ENCODE results near the gene HMCN2.

Gene HMCN2

GRCh38 chr9:130407916-130408663 is 142.5 kb downstream of the HMCN2 start:
- TF ChIP-seq GATA1 (IDR thresholded peaks at IDR 0.05; ENCODE audit: low read depth, low read length) (no peak), POLR2A (IDR thresholded peaks at IDR 0.05; ENCODE audit: low read length) (no peak)
- DNase-seq: no peak

- DNase-seq: no peak
- TF ChIP-seq POLR2A (IDR thresholded peaks at IDR 0.05; ENCODE audit: low read length): no peak
- TF ChIP-seq GATA1 (IDR thresholded peaks at IDR 0.05; ENCODE audit: low read depth, low read length): no peak
These were observed 143.1 kb downstream of the HMCN2 start for GRCh38 chr9:130408669-130409068.

GRCh38 chr9:130409246-130409645 is 143.7 kb downstream of the HMCN2 start:
- TF ChIP-seq POLR2A (IDR thresholded peaks at IDR 0.05; ENCODE audit: low read length) (no peak), GATA1 (IDR thresholded peaks at IDR 0.05; ENCODE audit: low read depth, low read length) (no peak)
- DNase-seq: no peak

DNA sequence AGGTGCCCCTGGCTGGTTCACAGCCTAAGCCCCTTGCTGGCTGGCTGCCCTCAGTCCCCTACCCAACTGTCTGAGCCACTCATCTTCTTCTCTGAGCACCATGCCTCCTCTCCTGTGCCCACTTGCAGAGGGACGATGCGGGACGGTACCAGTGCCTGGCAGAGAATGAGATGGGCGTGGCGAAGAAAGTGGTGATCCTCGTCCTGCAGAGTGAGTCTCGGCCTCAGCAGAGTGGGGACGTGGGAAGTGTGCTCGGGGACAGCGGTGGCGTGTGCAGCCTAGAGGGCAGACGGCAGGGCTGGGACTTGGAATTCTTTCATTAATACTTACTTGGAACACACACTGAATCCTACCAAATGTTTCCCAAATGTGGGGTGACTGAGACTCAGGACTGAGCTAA is 144.9 kb downstream of the HMCN2 start:
- no peak for DNase-seq
- no peak for TF ChIP-seq GATA1 (IDR thresholded peaks at IDR 0.05; ENCODE audit: low read depth, low read length)
- TF ChIP-seq POLR2A (IDR thresholded peaks at IDR 0.05; ENCODE audit: low read length): no peak

DNA sequence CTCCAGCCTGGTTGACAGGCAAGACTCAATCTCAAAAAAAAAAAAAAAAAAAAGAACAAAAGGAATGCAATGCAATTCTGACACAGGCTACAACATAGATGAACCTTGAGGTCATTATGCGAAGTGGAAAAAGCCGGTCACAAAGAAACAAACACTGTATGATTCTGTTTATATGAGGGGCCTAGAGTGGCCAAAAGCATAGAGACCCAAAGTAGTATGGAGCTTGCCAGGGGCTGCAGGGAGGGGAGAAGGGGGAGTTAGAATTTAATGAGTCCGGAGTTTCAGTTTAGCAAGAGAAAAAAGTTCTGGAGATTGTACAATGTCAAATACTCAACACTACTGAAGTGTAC is 146.0 kb downstream of the HMCN2 start:
- TF ChIP-seq POLR2A (IDR thresholded peaks at IDR 0.05; ENCODE audit: low read length): no peak
- no peak for TF ChIP-seq GATA1 (IDR thresholded peaks at IDR 0.05; ENCODE audit: low read depth, low read length)
- DNase-seq: no peak

- no peak for DNase-seq
- no peak for TF ChIP-seq POLR2A (IDR thresholded peaks at IDR 0.05; ENCODE audit: low read length)
- no peak for TF ChIP-seq GATA1 (IDR thresholded peaks at IDR 0.05; ENCODE audit: low read depth, low read length)
These were observed 148.6 kb downstream of the HMCN2 start for GRCh38 chr9:130414081-130414731.

DNA sequence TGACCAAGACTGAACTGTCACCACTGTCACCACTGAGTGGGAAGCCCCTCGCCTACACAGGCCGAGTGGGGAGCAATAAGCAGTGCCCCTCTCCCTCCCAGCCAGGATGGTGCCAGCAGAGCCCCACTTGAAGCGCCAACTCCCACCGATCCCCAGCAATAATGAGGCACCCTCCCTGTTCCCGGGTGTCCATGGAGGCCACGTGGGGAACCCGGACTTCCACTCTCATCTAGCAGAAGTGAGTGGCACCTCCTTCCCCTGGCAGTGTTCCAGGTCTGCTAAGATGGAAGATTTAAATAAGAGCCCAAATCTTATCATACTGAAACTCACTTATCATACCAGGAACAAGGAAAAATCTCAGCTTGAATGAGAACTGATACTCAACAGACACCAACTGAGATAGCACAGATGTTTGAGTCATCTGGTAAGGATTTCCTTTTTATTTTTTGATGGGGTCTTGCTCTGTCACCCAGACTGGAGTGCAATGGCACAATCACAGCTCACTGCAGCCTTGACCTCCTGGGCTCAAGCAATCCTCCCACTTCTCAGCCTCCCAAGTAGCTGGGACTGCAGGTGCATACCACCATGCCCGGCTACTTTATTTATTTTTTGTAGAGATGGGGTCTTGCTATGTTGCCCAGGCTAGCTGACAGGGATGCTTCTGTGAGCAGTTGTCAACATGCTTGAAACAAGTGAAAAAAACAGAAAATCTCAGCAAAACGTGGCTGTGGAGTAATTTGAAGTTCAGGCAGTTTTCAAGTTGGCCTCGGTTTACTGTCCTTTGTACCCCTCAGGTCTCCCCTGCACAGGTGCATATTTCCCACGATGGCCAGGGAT is 149.6 kb downstream of the HMCN2 start:
- no peak for TF ChIP-seq GATA1 (IDR thresholded peaks at IDR 0.05; ENCODE audit: low read depth, low read length)
- no peak for TF ChIP-seq POLR2A (IDR thresholded peaks at IDR 0.05; ENCODE audit: low read length)
- DNase-seq: no peak

DNA sequence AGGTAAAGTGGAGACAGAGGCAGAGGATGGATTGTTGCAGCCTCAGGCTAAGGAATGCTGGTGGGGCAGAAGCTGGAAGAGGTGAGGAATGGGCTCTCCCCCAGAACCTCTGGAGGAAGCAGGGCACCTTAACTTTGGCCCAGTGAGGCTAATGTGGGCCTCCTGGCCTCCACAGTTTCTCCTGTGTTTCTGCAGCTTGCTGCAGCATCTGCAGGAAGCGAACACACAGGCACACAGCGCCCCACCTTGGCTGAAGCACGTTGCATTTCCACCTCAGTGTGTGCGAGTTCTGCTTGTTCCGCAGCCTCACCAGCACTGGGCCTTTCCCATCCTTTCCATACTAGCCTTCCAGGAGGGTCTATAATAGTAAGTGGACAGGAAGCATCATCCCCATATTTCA is 152.0 kb downstream of the HMCN2 start:
- TF ChIP-seq POLR2A (IDR thresholded peaks at IDR 0.05; ENCODE audit: low read length) (no peak), GATA1 (IDR thresholded peaks at IDR 0.05; ENCODE audit: low read depth, low read length) (no peak)
- peak in 1 of 2 experiments; percentile 8 for DNase-seq

- no peak for DNase-seq
- TF ChIP-seq POLR2A (IDR thresholded peaks at IDR 0.05; ENCODE audit: low read length) (no peak), GATA1 (IDR thresholded peaks at IDR 0.05; ENCODE audit: low read depth, low read length) (no peak)
These were observed 153.2 kb downstream of the HMCN2 start for GRCh38 chr9:130418776-130419175.

DNA sequence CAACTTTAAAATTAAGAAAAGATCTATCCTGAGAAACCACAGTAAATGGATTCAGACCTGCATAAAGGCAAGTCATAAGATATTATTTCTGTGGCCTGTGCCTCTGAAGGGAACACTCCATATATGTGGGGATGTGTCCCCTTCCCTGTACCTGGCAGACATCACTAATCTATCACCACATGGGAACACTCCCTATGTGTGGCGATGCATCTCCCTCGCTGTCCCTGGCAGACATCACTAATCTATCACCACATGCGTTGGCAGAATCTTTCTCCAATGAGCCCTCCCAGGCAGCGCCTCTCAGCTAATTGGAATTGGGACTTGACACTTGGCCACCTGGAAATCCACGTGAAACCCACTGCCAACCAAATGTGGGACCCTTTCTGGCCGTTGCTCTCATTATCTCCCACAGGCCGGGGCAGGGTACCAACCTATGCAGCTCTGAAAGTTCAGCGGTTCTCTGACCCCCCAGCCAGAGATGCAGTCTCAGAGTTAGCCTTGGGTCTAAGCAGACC is 154.0 kb downstream of the HMCN2 start:
- no peak for DNase-seq
- TF ChIP-seq POLR2A (IDR thresholded peaks at IDR 0.05; ENCODE audit: low read length) (no peak), GATA1 (IDR thresholded peaks at IDR 0.05; ENCODE audit: low read depth, low read length) (no peak)

DNA sequence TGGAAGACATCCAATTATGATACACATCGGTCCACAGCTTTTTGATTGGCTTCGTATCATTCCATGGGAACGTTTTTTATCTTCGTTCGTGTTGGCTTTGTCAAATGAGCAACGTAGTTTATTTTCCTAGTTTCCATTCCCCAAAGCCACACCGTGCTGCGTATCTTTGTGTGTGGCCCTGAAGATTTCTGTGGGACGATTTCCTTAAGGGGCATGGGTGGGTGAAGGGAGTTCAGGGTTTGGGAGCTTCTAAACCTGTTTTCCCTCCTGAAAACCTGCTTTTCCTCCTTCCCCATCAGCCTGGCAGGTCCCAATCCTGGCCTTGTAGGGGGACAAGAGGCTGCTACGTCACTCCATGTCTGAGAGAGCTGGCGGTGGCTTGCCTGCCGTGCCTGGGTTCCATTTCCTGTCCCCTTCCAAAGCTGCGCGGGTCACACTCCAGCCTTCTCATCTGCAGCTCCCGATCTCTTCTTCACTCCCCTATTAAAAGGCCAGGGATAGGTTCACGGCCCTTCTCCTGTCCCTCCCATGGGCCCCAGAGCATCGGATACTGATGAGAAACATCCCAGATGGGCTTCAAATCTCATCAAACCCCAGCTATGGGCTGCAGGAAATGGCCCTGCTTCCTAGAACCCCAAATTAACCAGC is 155.7 kb downstream of the HMCN2 start:
- DNase-seq: no peak
- TF ChIP-seq POLR2A (IDR thresholded peaks at IDR 0.05; ENCODE audit: low read length): no peak
- no peak for TF ChIP-seq GATA1 (IDR thresholded peaks at IDR 0.05; ENCODE audit: low read depth, low read length)

DNA sequence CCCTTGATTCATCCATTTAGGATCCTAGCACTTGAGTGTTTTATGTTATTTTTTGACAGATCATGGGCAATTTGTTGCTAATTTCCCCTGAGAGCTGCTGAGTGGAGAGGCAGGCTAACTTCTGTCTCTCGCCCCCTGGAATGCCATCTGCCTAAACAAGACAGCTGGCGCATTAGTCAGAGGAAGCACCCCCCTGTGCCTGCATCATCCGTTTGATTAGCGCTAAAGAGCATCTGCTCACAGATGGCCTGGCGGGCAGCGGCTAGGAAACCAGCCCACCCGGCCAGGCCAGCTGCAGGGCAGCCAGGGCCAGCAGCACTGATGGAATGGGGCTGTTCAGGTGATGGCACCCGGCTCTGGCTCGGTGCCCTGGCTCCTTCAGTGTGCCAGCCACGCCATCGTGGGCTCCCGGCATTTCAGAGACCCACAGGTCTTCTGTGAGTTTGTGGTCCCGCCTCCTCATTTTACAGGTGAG is 156.3 kb downstream of the HMCN2 start:
- TF ChIP-seq POLR2A (IDR thresholded peaks at IDR 0.05; ENCODE audit: low read length) (no peak), GATA1 (IDR thresholded peaks at IDR 0.05; ENCODE audit: low read depth, low read length) (no peak)
- no peak for DNase-seq

DNA sequence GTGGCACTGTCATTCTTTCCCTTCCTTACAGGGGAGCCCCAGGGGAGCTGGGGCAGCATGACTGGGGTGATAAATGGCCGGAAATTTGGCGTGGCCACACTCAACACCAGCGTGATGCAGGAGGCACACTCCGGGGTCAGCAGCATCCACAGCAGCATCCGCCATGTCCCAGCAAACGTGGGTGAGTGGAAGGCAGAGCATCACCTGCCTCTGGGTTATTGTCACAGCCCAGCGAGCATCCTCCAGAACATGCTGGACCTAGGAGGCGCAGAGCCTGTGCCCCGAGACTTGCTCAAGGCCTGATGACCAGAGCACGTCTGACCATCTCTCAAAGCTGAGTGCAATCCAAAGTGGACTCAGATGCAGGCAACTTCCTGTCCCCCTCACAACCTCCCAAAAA is 157.0 kb downstream of the HMCN2 start:
- no peak for DNase-seq
- TF ChIP-seq POLR2A (IDR thresholded peaks at IDR 0.05; ENCODE audit: low read length) (no peak), GATA1 (IDR thresholded peaks at IDR 0.05; ENCODE audit: low read depth, low read length) (no peak)

Data from erythroblast (primary cell).